ACC112 (cell line): Measurements from ENCODE around the gene AKIP1.
A peak's percentile ranks its signal among the peaks of the same experiment; 100 is the strongest.
"Not testable (repeated sequence)": the region's sequence is repeated elsewhere in the genome, so short reads cannot be mapped to it uniquely, and the experiment has no call there.

Experiments used
- H2AFZ ChIP-seq: fragments of 200-600 bp; sonication (generic); one replicate; pipeline ENCODE4 v1.6.0; 2017; ENCODE audit warnings: antibody characterized with exemption, low read length; ENCODE audit not compliant: unreplicated experiment
- H3K27ac ChIP-seq: fragments of 200-600 bp; sonication (generic); 2 replicates; pipeline ENCODE4 v1.5.1; 2014; ENCODE audit warnings: low read depth, mild to moderate bottlenecking, antibody characterized with exemption, low read length, moderate library complexity
- H3K27me3 ChIP-seq: fragments of 200-600 bp; sonication (generic); 2 replicates; pipeline ENCODE4 v1.6.1; 2014; ENCODE audit warnings: mild to moderate bottlenecking, antibody characterized with exemption, low read length, moderate library complexity, mixed read lengths; ENCODE audit not compliant: insufficient read depth
- H3K36me3 ChIP-seq: fragments of 200-600 bp; sonication (generic); 2 replicates; pipeline ENCODE4 v1.6.1; 2016; ENCODE audit warnings: mild to moderate bottlenecking, antibody characterized with exemption, low read length, moderate library complexity, mixed read lengths; ENCODE audit not compliant: insufficient read depth
- H3K4me1 ChIP-seq: fragments of 200-600 bp; sonication (generic); one replicate; pipeline ENCODE4 v1.6.1; 2016; ENCODE audit warnings: low read length, mixed read lengths; ENCODE audit not compliant: insufficient read depth, unreplicated experiment, control insufficient read depth
- H3K4me3 ChIP-seq: fragments of 200-600 bp; sonication (generic); 2 replicates; pipeline ENCODE4 v1.5.1; 2014; ENCODE audit warnings: mild to moderate bottlenecking, low read depth, low read length
- H3K79me2 ChIP-seq: fragments of 200-600 bp; sonication (generic); one replicate; pipeline ENCODE4 v1.6.0; 2016; ENCODE audit warnings: low read length; ENCODE audit not compliant: control insufficient read depth, unreplicated experiment, insufficient read depth

Gene AKIP1

GRCh38 chr11:8878771-8879170, 32.2 kb upstream of the AKIP1 start:
- Histone ChIP-seq H3K4me1 (no peaks in the 10 kb centered on the region), H2AFZ (no peak overlapping the region), H3K27me3 (no peaks in the 10 kb centered on the region), H3K36me3 (no peaks in the 10 kb centered on the region), H3K4me3 (no peak overlapping the region), H3K79me2 (no peaks in the 10 kb centered on the region), H3K27ac (no peak overlapping the region)

GRCh38 chr11:8881585-8881984, 29.4 kb upstream of the AKIP1 start:
- H3K27ac ChIP-seq, H3K27me3 ChIP-seq, H3K79me2 ChIP-seq, H3K36me3 ChIP-seq, H2AFZ ChIP-seq, H3K4me1 ChIP-seq, H3K4me3 ChIP-seq: not testable (repeated sequence)

- H3K27me3 ChIP-seq, result no peaks in the 10 kb centered on the region
- H2AFZ ChIP-seq, result no peak overlapping the region
- peaks cover 4% of the 10 kb centered on the region for H3K4me1 ChIP-seq
- no peaks in the 10 kb centered on the region for H3K79me2 ChIP-seq
- H3K27ac ChIP-seq, result no peak overlapping the region
- H3K4me3 ChIP-seq, result no peak overlapping the region
- H3K36me3 ChIP-seq, result no peaks in the 10 kb centered on the region
These were observed 24.7 kb upstream of the AKIP1 start for GRCh38 chr11:8886322-8886721.

- H3K27me3 ChIP-seq, H3K4me1 ChIP-seq, H3K4me3 ChIP-seq, H3K79me2 ChIP-seq, H3K36me3 ChIP-seq, H2AFZ ChIP-seq, H3K27ac ChIP-seq: not testable (repeated sequence)
These were observed 19.8 kb upstream of the AKIP1 start for GRCh38 chr11:8891185-8891584.

GRCh38 chr11:8899119-8899753, 11.8 kb upstream of the AKIP1 start:
- H3K79me2 ChIP-seq, result no peaks in the 10 kb centered on the region
- H3K27ac ChIP-seq, result no peak overlapping the region
- no peak overlapping the region for H3K4me3 ChIP-seq
- H3K27me3 ChIP-seq, result no peaks in the 10 kb centered on the region
- no peaks in the 10 kb centered on the region for H3K4me1 ChIP-seq
- H3K36me3 ChIP-seq, result no peaks in the 10 kb centered on the region
- H2AFZ ChIP-seq, result no peak overlapping the region

- H2AFZ ChIP-seq, result no peak overlapping the region
- no peaks in the 10 kb centered on the region for H3K36me3 ChIP-seq
- no peaks in the 10 kb centered on the region for H3K79me2 ChIP-seq
- H3K27ac ChIP-seq, result peak overlapping the region; percentile 77
- no peaks in the 10 kb centered on the region for H3K27me3 ChIP-seq
- peaks cover 26% of the 10 kb centered on the region for H3K4me1 ChIP-seq
- H3K4me3 ChIP-seq, result peak overlapping the region; percentile 37
These were observed 5.3 kb upstream of the AKIP1 start for GRCh38 chr11:8905528-8906165.

- Histone ChIP-seq H2AFZ (peak overlapping the region; percentile 80), H3K4me1 (peaks cover 26% of the 10 kb centered on the region), H3K4me3 (peak overlapping the region; percentile 66), H3K36me3 (no peaks in the 10 kb centered on the region), H3K27me3 (no peaks in the 10 kb centered on the region), H3K27ac (peak overlapping the region; percentile 77), H3K79me2 (peaks cover 7% of the 10 kb centered on the region)
These were observed 3.9 kb upstream of the AKIP1 start for GRCh38 chr11:8907116-8907515.

GRCh38 chr11:8908099-8908498, 2.9 kb upstream of the AKIP1 start:
- no peak overlapping the region for H2AFZ ChIP-seq
- H3K27me3 ChIP-seq, result no peaks in the 10 kb centered on the region
- no peak overlapping the region for H3K27ac ChIP-seq
- H3K4me3 ChIP-seq, result no peak overlapping the region
- peaks cover 13% of the 10 kb centered on the region for H3K79me2 ChIP-seq
- no peaks in the 10 kb centered on the region for H3K36me3 ChIP-seq
- H3K4me1 ChIP-seq, result peaks cover 29% of the 10 kb centered on the region

- H3K27me3 ChIP-seq, result no peaks in the 10 kb centered on the region
- H3K4me1 ChIP-seq, result peaks cover 38% of the 10 kb centered on the region
- peak overlapping the region; percentile 75 for H3K4me3 ChIP-seq
- peaks cover 26% of the 10 kb centered on the region for H3K79me2 ChIP-seq
- H3K27ac ChIP-seq, result no peak overlapping the region
- H2AFZ ChIP-seq, result peak overlapping the region; percentile 86
- peaks cover 4% of the 10 kb centered on the region; the same call in 1 of the 2 replicates for H3K36me3 ChIP-seq
These were observed 351 bp upstream of the AKIP1 start for GRCh38 chr11:8910649-8911026.

- peaks cover 26% of the 10 kb centered on the region for H3K79me2 ChIP-seq
- no peaks in the 10 kb centered on the region for H3K27me3 ChIP-seq
- peak overlapping the region; percentile 66 for H3K27ac ChIP-seq
- H3K4me3 ChIP-seq, result peak overlapping the region; percentile 67
- H3K4me1 ChIP-seq, result peaks cover 42% of the 10 kb centered on the region
- peak overlapping the region; percentile 54 for H2AFZ ChIP-seq
- H3K36me3 ChIP-seq, result peaks cover 18% of the 10 kb centered on the region; the same call in 1 of the 2 replicates
These were observed 3.1 kb downstream of the AKIP1 start for GRCh38 chr11:8913961-8914660.

- H3K4me3 ChIP-seq, result peak overlapping the region; percentile 67
- H3K27ac ChIP-seq, result no peak overlapping the region
- H3K36me3 ChIP-seq, result peaks cover 21% of the 10 kb centered on the region; the same call in 1 of the 2 replicates
- H2AFZ ChIP-seq, result no peak overlapping the region
- H3K4me1 ChIP-seq, result peaks cover 42% of the 10 kb centered on the region
- peaks cover 26% of the 10 kb centered on the region for H3K79me2 ChIP-seq
- H3K27me3 ChIP-seq, result no peaks in the 10 kb centered on the region
These were observed 3.7 kb downstream of the AKIP1 start for GRCh38 chr11:8914661-8915018.
